ENCODE data around the gene MAPK4. TPM values are rescaled to one million over a fixed set of nuclear protein-coding genes. Genes with fewer than 3 reads are reported as not detected.

The MAPK4 gene
- total RNA-seq, 4 donors from 2014 or later = 0.26 to 2.8 (median 0.77) TPM

GRCh38 chr18:50695431-50696176 is 135.7 kb downstream of the MAPK4 start:
- no peaks in the 10 kb centered on the region for H3K9me3 ChIP-seq
- no peak for DNase-seq
- intact Hi-C loops (cut with DNase I; ENCODE audit: low total_unique reads) = no loop called here
- no peaks in the 10 kb centered on the region for H3K36me3 ChIP-seq
- no peaks in the 10 kb centered on the region for H3K4me1 ChIP-seq
- H3K27me3 ChIP-seq = no peaks in the 10 kb centered on the region
- H3K27ac ChIP-seq = no peak overlapping the region
- TF ChIP-seq POLR2A (IDR thresholded peaks at IDR 0.05) = no peak
- TF ChIP-seq, protein P1, sequence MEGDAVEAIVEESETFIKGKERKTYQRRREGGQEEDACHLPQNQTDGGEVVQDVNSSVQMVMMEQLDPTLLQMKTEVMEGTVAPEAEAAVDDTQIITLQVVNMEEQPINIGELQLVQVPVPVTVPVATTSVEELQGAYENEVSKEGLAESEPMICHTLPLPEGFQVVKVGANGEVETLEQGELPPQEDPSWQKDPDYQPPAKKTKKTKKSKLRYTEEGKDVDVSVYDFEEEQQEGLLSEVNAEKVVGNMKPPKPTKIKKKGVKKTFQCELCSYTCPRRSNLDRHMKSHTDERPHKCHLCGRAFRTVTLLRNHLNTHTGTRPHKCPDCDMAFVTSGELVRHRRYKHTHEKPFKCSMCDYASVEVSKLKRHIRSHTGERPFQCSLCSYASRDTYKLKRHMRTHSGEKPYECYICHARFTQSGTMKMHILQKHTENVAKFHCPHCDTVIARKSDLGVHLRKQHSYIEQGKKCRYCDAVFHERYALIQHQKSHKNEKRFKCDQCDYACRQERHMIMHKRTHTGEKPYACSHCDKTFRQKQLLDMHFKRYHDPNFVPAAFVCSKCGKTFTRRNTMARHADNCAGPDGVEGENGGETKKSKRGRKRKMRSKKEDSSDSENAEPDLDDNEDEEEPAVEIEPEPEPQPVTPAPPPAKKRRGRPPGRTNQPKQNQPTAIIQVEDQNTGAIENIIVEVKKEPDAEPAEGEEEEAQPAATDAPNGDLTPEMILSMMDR (IDR thresholded peaks at IDR 0.05) = no peak
- H3K4me3 ChIP-seq = no peak overlapping the region

- Histone ChIP-seq H3K4me3 (no peak overlapping the region), H3K36me3 (no peaks in the 10 kb centered on the region), H3K27me3 (no peaks in the 10 kb centered on the region), H3K9me3 (no peaks in the 10 kb centered on the region), H3K27ac (no peak overlapping the region), H3K4me1 (no peaks in the 10 kb centered on the region)
- DNase-seq = no peak
- intact Hi-C loops (cut with DNase I; ENCODE audit: low total_unique reads) = no loop called here
- no peak for TF ChIP-seq POLR2A (IDR thresholded peaks at IDR 0.05)
- TF ChIP-seq, protein P1 (IDR thresholded peaks at IDR 0.05) = no peak
Observed at GRCh38 chr18:50696436-50696835, 136.5 kb downstream of the MAPK4 start.

- TF ChIP-seq, protein P1 (IDR thresholded peaks at IDR 0.05) = no peak
- TF ChIP-seq POLR2A (IDR thresholded peaks at IDR 0.05) = no peak
- DNase-seq = no peak
- no peaks in the 10 kb centered on the region for H3K4me1 ChIP-seq
- H3K27ac ChIP-seq = no peak overlapping the region
- H3K36me3 ChIP-seq = no peaks in the 10 kb centered on the region
- no peak overlapping the region for H3K4me3 ChIP-seq
- H3K9me3 ChIP-seq = no peaks in the 10 kb centered on the region
- H3K27me3 ChIP-seq = no peaks in the 10 kb centered on the region
- intact Hi-C loops (cut with DNase I; ENCODE audit: low total_unique reads) = no loop called here
Observed at GRCh38 chr18:50696929-50697328, 137.0 kb downstream of the MAPK4 start.

DNA sequence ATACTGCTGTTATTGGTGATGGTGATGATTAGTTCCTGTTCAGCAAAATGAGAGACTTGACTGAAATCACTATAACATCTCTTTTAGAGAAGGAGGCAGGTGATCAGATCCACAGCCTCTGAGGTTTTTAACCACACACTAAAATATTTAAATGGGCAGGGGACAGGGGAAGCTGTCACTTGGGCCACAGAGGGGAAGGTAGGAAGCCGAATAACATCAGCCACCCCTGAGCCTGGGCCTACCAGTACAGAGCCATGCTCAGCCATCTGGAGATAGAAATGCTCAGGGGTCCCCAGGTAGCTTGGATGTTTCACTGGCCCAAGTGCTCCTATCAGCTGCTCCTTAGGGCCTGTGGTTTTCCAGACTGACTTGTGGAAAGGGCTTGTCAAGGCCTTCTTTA is 137.6 kb downstream of the MAPK4 start:
- Histone ChIP-seq H3K9me3 (no peaks in the 10 kb centered on the region), H3K4me1 (no peaks in the 10 kb centered on the region), H3K4me3 (no peak overlapping the region), H3K36me3 (no peaks in the 10 kb centered on the region), H3K27me3 (no peaks in the 10 kb centered on the region), H3K27ac (no peak overlapping the region)
- no peak for DNase-seq
- TF ChIP-seq, protein P1 (IDR thresholded peaks at IDR 0.05) = no peak
- no peak for TF ChIP-seq POLR2A (IDR thresholded peaks at IDR 0.05)
- intact Hi-C loops (cut with DNase I; ENCODE audit: low total_unique reads) = no loop called here

DNA sequence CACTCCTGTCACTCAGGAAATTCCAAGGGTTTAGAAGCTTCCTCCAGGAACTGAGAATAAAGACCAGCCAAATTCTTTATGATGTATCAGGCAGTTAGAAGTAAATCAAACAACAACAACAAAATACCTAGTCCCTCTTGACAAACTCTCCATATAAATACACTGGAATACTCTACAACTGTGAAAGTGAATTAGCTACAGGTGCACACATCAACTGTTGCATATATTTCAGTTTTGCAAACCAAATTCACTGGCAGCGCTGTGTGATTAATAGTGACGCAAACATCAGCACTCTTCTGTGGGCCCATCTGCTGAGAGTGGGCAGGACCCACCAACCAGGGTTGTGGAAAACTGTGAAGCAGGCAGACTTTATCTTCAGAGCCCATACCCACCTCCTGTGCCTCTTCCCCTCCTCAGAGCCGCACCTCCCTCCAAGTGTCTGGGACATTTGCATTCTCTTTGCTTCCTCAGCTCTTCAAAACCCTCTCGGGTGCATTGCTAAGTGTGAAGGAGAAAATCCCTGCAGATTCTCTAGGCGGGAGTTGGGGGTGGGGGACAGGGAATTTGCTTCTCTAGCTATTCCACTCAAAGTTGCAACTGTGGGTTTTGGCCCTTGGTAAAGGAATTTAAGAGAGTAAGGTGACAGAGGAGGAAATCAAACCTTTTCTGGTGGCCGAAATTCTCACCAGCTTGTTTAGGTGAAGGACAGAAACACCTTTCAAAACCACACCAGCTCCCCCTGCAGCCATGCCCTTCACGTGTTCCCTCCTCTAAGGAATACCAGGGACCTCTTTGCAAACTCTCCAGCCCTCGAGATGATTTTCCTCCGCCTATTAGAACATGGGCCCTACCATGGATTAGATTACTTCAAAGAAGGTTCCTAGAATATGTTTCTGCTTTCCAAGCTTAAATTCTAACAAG is 140.6 kb downstream of the MAPK4 start:
- H3K4me1 ChIP-seq = no peaks in the 10 kb centered on the region
- no peak for DNase-seq
- no peaks in the 10 kb centered on the region for H3K27me3 ChIP-seq
- no peaks in the 10 kb centered on the region for H3K9me3 ChIP-seq
- H3K36me3 ChIP-seq = no peaks in the 10 kb centered on the region
- H3K27ac ChIP-seq = no peak overlapping the region
- TF ChIP-seq POLR2A (IDR thresholded peaks at IDR 0.05) = no peak
- TF ChIP-seq, protein P1 (IDR thresholded peaks at IDR 0.05) = no peak
- intact Hi-C loops (cut with DNase I; ENCODE audit: low total_unique reads) = no loop called here
- no peak overlapping the region for H3K4me3 ChIP-seq

Data from uterus (tissue), 4 donors.